Smooth muscle cell (in vitro differentiated cells): Measurements from ENCODE around the gene PCSK6. TPM values are rescaled to one million over a fixed set of nuclear protein-coding genes. Genes with fewer than 3 reads are reported as not detected.

Experiments
- DNase-seq: peaks from one replicate; lab custom pipeline; 2025; ENCODE audit not compliant: unreplicated experiment; lab: John Stamatoyannopoulos, UW
- H2AFZ ChIP-seq: fragments of 200-600 bp; sonication (generic); 2 replicates; pipeline ENCODE4 v1.6.0; 2016; ENCODE audit warnings: antibody characterized with exemption, low read depth, mild to moderate bottlenecking
- H3F3A ChIP-seq: fragments of 200-600 bp; sonication (generic); 2 replicates; pipeline ENCODE4 v1.6.0; 2017; ENCODE audit warnings: antibody characterized with exemption, low read depth
- H3K27ac ChIP-seq: fragments of 200-600 bp; sonication (generic); 2 replicates; pipeline ENCODE4 v1.5.1; 2016; ENCODE audit warnings: low read depth, mild to moderate bottlenecking
- H3K27me3 ChIP-seq: fragments of 200-600 bp; sonication (generic); 2 replicates; pipeline ENCODE4 v1.6.1; 2016; ENCODE audit warnings: low read depth, mild to moderate bottlenecking
- H3K36me3 ChIP-seq: fragments of 200-600 bp; sonication (generic); 2 replicates; pipeline ENCODE4 v1.5.1; 2016; ENCODE audit warnings: low read depth
- H3K4me1 ChIP-seq: fragments of 200-600 bp; sonication (generic); 2 replicates; pipeline ENCODE4 v1.5.1; 2016; ENCODE audit warnings: low read depth
- H3K4me2 ChIP-seq: fragments of 200-600 bp; sonication (generic); 2 replicates; pipeline ENCODE4 v1.6.0; 2016; ENCODE audit warnings: mild to moderate bottlenecking
- H3K4me3 ChIP-seq: fragments of 200-600 bp; sonication (generic); 2 replicates; pipeline ENCODE4 v1.5.1; 2016; ENCODE audit warnings: mild to moderate bottlenecking
- H3K79me2 ChIP-seq: fragments of 200-600 bp; sonication (generic); 2 replicates; pipeline ENCODE4 v1.6.0; 2016; ENCODE audit warnings: low read depth, mild to moderate bottlenecking
- H3K9ac ChIP-seq: fragments of 200-600 bp; sonication (generic); 2 replicates; pipeline ENCODE4 v1.6.0; 2016; ENCODE audit warnings: low read depth
- H3K9me3 ChIP-seq: fragments of 200-600 bp; sonication (generic); replicated peaks from 2 replicates; pipeline ENCODE4 v1.5.1; 2016; ENCODE audit warnings: low read depth
- H4K20me1 ChIP-seq: fragments of 200-600 bp; sonication (generic); 2 replicates; pipeline ENCODE4 v1.6.0; 2016; ENCODE audit warnings: low read depth
- CTCF ChIP-seq: fragments of 200-600 bp; sonication (generic); IDR thresholded peaks from 2 replicates; pipeline ENCODE4 v1.5.1; 2017; ENCODE audit warnings: borderline replicate concordance, mild to moderate bottlenecking, antibody characterized with exemption; ENCODE audit not compliant: insufficient read depth, poor library complexity, severe bottlenecking
- WGBS: methylation state at CpG from one replicate; pipeline ENCODE4 v1.1.7; 2016; ENCODE audit warnings: low lambda C conversion rate; 5-methylcytosine and 5-hydroxymethylcytosine counted together
- polyA plus RNA-seq: library from polyadenylated mRNA; unstranded; fragments of >200 nt; fragmentation: Nextera tagmentation; extraction: Ambion mirVana; gene quantifications from 2 replicates; pipeline ENCODE4 v1.2.1, GENCODE V29; 2016
- total RNA-seq: library from RNA; depleted of rRNA; stranded (reverse); fragments of >200 nt; gene quantifications from 2 replicates; pipeline ENCODE4 v1.2.3, GENCODE V29; 2014

The PCSK6 gene
- total and polyA plus RNA-seq, 2 experiments from 2014 or later, result 17.5 TPM

- no peak for TF ChIP-seq CTCF
- H3K27me3 ChIP-seq, result no peaks in the 10 kb centered on the region
- no peak overlapping the region for H3K4me3 ChIP-seq
- H3K4me1 ChIP-seq, result no peaks in the 10 kb centered on the region
- 94% methylated on average over 13 of the region's 13 CpGs for WGBS
- no peak overlapping the region for H3K4me2 ChIP-seq
- H4K20me1 ChIP-seq, result no peaks in the 10 kb centered on the region
- no peaks in the 10 kb centered on the region for H3K79me2 ChIP-seq
- H2AFZ ChIP-seq, result no peak overlapping the region
- no peak for DNase-seq
- H3K36me3 ChIP-seq, result no peaks in the 10 kb centered on the region
- H3K9ac ChIP-seq, result no peak overlapping the region
- no peaks in the 10 kb centered on the region for H3F3A ChIP-seq
- H3K9me3 ChIP-seq, result no peaks in the 10 kb centered on the region
- no peak overlapping the region for H3K27ac ChIP-seq
Measured at GRCh38 chr15:101324524-101325177, 164.9 kb downstream of the PCSK6 start.

- no peaks in the 10 kb centered on the region for H3K4me1 ChIP-seq
- no peak overlapping the region for H3K4me2 ChIP-seq
- H3K36me3 ChIP-seq, result no peaks in the 10 kb centered on the region
- no peak overlapping the region for H2AFZ ChIP-seq
- H3K79me2 ChIP-seq, result no peaks in the 10 kb centered on the region
- no peak overlapping the region for H3K27ac ChIP-seq
- no peaks in the 10 kb centered on the region for H3K9me3 ChIP-seq
- 94% methylated on average over 21 of the region's 21 CpGs for WGBS
- no peaks in the 10 kb centered on the region for H3F3A ChIP-seq
- H4K20me1 ChIP-seq, result no peaks in the 10 kb centered on the region
- H3K27me3 ChIP-seq, result no peaks in the 10 kb centered on the region
- TF ChIP-seq CTCF, result no peak
- no peak for DNase-seq
- no peak overlapping the region for H3K9ac ChIP-seq
- H3K4me3 ChIP-seq, result no peak overlapping the region
Measured at GRCh38 chr15:101323793-101324523, 165.5 kb downstream of the PCSK6 start.

- Histone ChIP-seq H2AFZ (no peak overlapping the region), H3K27ac (no peak overlapping the region), H3K9me3 (no peaks in the 10 kb centered on the region), H3K4me1 (no peaks in the 10 kb centered on the region), H3K36me3 (no peaks in the 10 kb centered on the region), H4K20me1 (no peaks in the 10 kb centered on the region), H3K9ac (no peak overlapping the region), H3K4me3 (no peak overlapping the region), H3F3A (no peaks in the 10 kb centered on the region), H3K79me2 (no peaks in the 10 kb centered on the region), H3K27me3 (no peaks in the 10 kb centered on the region), H3K4me2 (no peak overlapping the region)
- WGBS, result 94% methylated on average over 17 of the region's 17 CpGs
- DNase-seq, result no peak
- no peak for TF ChIP-seq CTCF
Measured at GRCh38 chr15:101322854-101323477, 166.5 kb downstream of the PCSK6 start.
